Measurements from ENCODE around the gene SFRP4.

Gene SFRP4

GRCh38 chr7:37901236-37901827 is 15.3 kb downstream of the SFRP4 start:
- no peak overlapping the region for H3K4me2 ChIP-seq (ENCODE audit: low read length)
- no peak overlapping the region for H3K4me3 ChIP-seq (ENCODE audit: low read length)
- H3K9me2 ChIP-seq (replicated peaks; ENCODE audit: control insufficient read depth, low read length): no peaks in the 10 kb centered on the region
- H3K27me3 ChIP-seq (ENCODE audit: control insufficient read depth, low read length): 0 out of 2 replicates have a peak, but pooled peaks cover 6% of the 10 kb centered on the region
- no peaks in the 10 kb centered on the region for H4K20me1 ChIP-seq (ENCODE audit: control insufficient read depth, insufficient read depth, low read depth, low read length)
- H3K36me3 ChIP-seq (ENCODE audit: control insufficient read depth, low read length): no peaks in the 10 kb centered on the region
- no peaks in the 10 kb centered on the region for H3F3A ChIP-seq (ENCODE audit: control insufficient read depth, insufficient read depth)
- H3K4me1 ChIP-seq (ENCODE audit: control insufficient read depth, low read length): no peaks in the 10 kb centered on the region
- no peaks in the 10 kb centered on the region for H3K79me2 ChIP-seq (ENCODE audit: control insufficient read depth, low read length)
- TF ChIP-seq CTCF (IDR thresholded peaks at IDR 0.05; ENCODE audit: low read depth, low read length, poor library complexity, severe bottlenecking): peak; percentile 86
- no peak for TF ChIP-seq EZH2phosphoT487 (IDR thresholded peaks at IDR 0.05; ENCODE audit: borderline replicate concordance, low read length)
- no peak overlapping the region for H3K27ac ChIP-seq (ENCODE audit: low read depth, low read length)
- no peaks in the 10 kb centered on the region for H3K9me3 ChIP-seq (ENCODE audit: control insufficient read depth, insufficient read depth, low read length)

- H3K4me2 ChIP-seq (ENCODE audit: low read length): no peak overlapping the region
- H3K4me1 ChIP-seq (ENCODE audit: control insufficient read depth, low read length): no peaks in the 10 kb centered on the region
- no peaks in the 10 kb centered on the region for H3K9me2 ChIP-seq (replicated peaks; ENCODE audit: control insufficient read depth, low read length)
- no peak overlapping the region for H3K4me3 ChIP-seq (ENCODE audit: low read length)
- no peaks in the 10 kb centered on the region for H3K36me3 ChIP-seq (ENCODE audit: control insufficient read depth, low read length)
- H4K20me1 ChIP-seq (ENCODE audit: control insufficient read depth, insufficient read depth, low read depth, low read length): no peaks in the 10 kb centered on the region
- H3K9me3 ChIP-seq (ENCODE audit: control insufficient read depth, insufficient read depth, low read length): no peaks in the 10 kb centered on the region
- no peaks in the 10 kb centered on the region for H3F3A ChIP-seq (ENCODE audit: control insufficient read depth, insufficient read depth)
- TF ChIP-seq CTCF (IDR thresholded peaks at IDR 0.05; ENCODE audit: low read depth, low read length, poor library complexity, severe bottlenecking): no peak
- no peak for TF ChIP-seq EZH2phosphoT487 (IDR thresholded peaks at IDR 0.05; ENCODE audit: borderline replicate concordance, low read length)
- H3K27me3 ChIP-seq (ENCODE audit: control insufficient read depth, low read length): 0 out of 2 replicates have a peak, but pooled peaks cover 4% of the 10 kb centered on the region
- H3K79me2 ChIP-seq (ENCODE audit: control insufficient read depth, low read length): no peaks in the 10 kb centered on the region
- H3K27ac ChIP-seq (ENCODE audit: low read depth, low read length): no peak overlapping the region
These were observed 16.8 kb downstream of the SFRP4 start for GRCh38 chr7:37899712-37900247.

- Histone ChIP-seq H3F3A (ENCODE audit: control insufficient read depth, insufficient read depth) (no peaks in the 10 kb centered on the region), H3K27me3 (ENCODE audit: control insufficient read depth, low read length) (no peaks in the 10 kb centered on the region), H3K27ac (ENCODE audit: low read depth, low read length) (no peak overlapping the region), H3K4me3 (ENCODE audit: low read length) (no peak overlapping the region), H3K9me2 (replicated peaks; ENCODE audit: control insufficient read depth, low read length) (no peaks in the 10 kb centered on the region), H3K4me1 (ENCODE audit: control insufficient read depth, low read length) (no peaks in the 10 kb centered on the region), H3K4me2 (ENCODE audit: low read length) (no peak overlapping the region), H3K79me2 (ENCODE audit: control insufficient read depth, low read length) (no peaks in the 10 kb centered on the region), H3K36me3 (ENCODE audit: control insufficient read depth, low read length) (no peaks in the 10 kb centered on the region), H4K20me1 (ENCODE audit: control insufficient read depth, insufficient read depth, low read depth, low read length) (no peaks in the 10 kb centered on the region), H3K9me3 (ENCODE audit: control insufficient read depth, insufficient read depth, low read length) (no peaks in the 10 kb centered on the region)
- TF ChIP-seq EZH2phosphoT487 (IDR thresholded peaks at IDR 0.05; ENCODE audit: borderline replicate concordance, low read length) (no peak), CTCF (IDR thresholded peaks at IDR 0.05; ENCODE audit: low read depth, low read length, poor library complexity, severe bottlenecking) (no peak)
These were observed 21.9 kb downstream of the SFRP4 start for GRCh38 chr7:37894671-37895070.

All from DOHH2 (cell line).